Chondrocyte (in vitro differentiated cells): ENCODE measurements around the gene TRAPPC1. TPM values are rescaled to one million over a fixed set of nuclear protein-coding genes. Genes with fewer than 3 reads are reported as not detected.

ENCODE experiments used
- DNase-seq: peaks from one replicate; pipeline ENCODE4 v3.0.0; 2021; ENCODE audit warnings: mixed read lengths, low spot score
- H3K27ac Mint-ChIP-seq: one replicate; pipeline ENCODE4 v1.8.0; 2021; ENCODE audit warnings: mild to moderate bottlenecking, moderate library complexity, mixed read lengths; ENCODE audit not compliant: unreplicated experiment
- H3K27me3 Mint-ChIP-seq: 2 replicates; pipeline ENCODE4 v1.8.0; 2021; ENCODE audit warnings: low read depth, mixed read lengths
- H3K36me3 Mint-ChIP-seq: 2 replicates; pipeline ENCODE4 v1.8.0; 2021; ENCODE audit warnings: low read depth, mixed read lengths
- H3K4me1 Mint-ChIP-seq: 2 replicates; pipeline ENCODE4 v1.8.0; 2021; ENCODE audit warnings: low read depth, mild to moderate bottlenecking, mixed read lengths
- H3K4me3 Mint-ChIP-seq: one replicate; pipeline ENCODE4 v1.8.0; 2021; ENCODE audit warnings: mild to moderate bottlenecking, moderate library complexity, mixed read lengths; ENCODE audit not compliant: unreplicated experiment
- H3K9me3 Mint-ChIP-seq: 2 replicates; pipeline ENCODE4 v1.8.0; 2021; ENCODE audit warnings: low read depth, mixed read lengths
- CTCF ChIP-seq: fragments of 200-600 bp; sonication (generic); IDR thresholded peaks from 2 replicates; pipeline ENCODE4 v1.5.0; 2021; ENCODE audit warnings: antibody characterized with exemption, mild to moderate bottlenecking, moderate library complexity
- total RNA-seq: library from RNA; stranded (reverse); gene quantifications from 3 replicates; pipeline ENCODE4 v1.2.1, GENCODE V29; 2021

TRAPPC1 gene
- total RNA-seq, 1 donor from 2014 or later, result 135 TPM

- Mint-ChIP-seq H3K27ac (peak overlapping the region; percentile 27), H3K36me3 (peaks cover 70% of the 10 kb centered on the region), H3K4me1 (no peaks in the 10 kb centered on the region), H3K27me3 (no peaks in the 10 kb centered on the region), H3K9me3 (no peaks in the 10 kb centered on the region), H3K4me3 (no peak overlapping the region)
- TF ChIP-seq CTCF, result no peak
- no peak for DNase-seq
Measured at GRCh38 chr17:7903154-7904103, 28.3 kb downstream of the TRAPPC1 start.

- no peak for DNase-seq
- Mint-ChIP-seq H3K27me3 (no peaks in the 10 kb centered on the region), H3K36me3 (peaks cover 64% of the 10 kb centered on the region), H3K4me1 (no peaks in the 10 kb centered on the region), H3K4me3 (no peak overlapping the region), H3K27ac (peak overlapping the region; percentile 23), H3K9me3 (no peaks in the 10 kb centered on the region)
- TF ChIP-seq CTCF, result peak; percentile 67
Measured at GRCh38 chr17:7897773-7898172, 34.0 kb downstream of the TRAPPC1 start.

GRCh38 chr17:7897090-7897489 lies 34.7 kb downstream of the TRAPPC1 start:
- H3K27me3 Mint-ChIP-seq, result no peaks in the 10 kb centered on the region
- no peak for DNase-seq
- no peak for TF ChIP-seq CTCF
- peaks cover 60% of the 10 kb centered on the region for H3K36me3 Mint-ChIP-seq
- no peaks in the 10 kb centered on the region for H3K4me1 Mint-ChIP-seq
- H3K27ac Mint-ChIP-seq, result no peak overlapping the region
- H3K9me3 Mint-ChIP-seq, result no peaks in the 10 kb centered on the region
- H3K4me3 Mint-ChIP-seq, result no peak overlapping the region

DNA sequence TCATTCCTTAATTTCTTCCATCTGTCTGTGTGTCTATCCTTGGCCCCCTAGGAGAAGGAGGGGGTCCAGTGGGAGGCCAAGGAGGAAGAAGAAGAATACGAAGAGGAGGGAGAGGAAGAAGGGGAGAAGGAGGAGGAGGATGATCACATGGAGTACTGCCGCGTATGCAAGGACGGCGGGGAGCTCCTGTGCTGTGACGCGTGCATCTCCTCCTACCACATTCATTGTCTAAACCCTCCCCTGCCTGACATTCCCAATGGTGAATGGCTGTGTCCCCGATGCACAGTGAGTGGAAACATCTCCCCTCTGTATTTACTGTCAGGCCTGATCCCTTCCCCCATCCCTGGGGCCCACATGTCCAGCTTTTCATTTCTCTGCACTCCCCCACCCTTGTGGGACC lies 36.9 kb downstream of the TRAPPC1 start:
- no peaks in the 10 kb centered on the region for H3K9me3 Mint-ChIP-seq

DNA sequence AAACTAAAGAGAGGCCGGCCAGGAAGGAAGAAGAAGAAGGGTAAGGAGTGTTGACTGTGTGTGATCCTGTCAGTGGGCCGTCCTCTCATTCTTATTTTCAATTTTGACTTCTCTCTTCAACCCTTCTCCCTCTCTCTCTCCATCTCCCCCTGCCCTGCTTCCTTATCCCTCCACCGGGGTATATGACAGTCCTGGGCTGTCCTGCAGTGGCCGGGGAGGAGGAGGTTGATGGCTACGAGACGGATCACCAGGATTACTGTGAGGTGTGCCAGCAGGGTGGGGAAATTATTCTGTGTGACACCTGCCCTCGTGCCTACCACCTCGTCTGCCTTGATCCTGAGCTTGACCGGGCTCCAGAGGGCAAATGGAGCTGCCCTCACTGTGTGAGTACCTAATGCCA lies 37.5 kb downstream of the TRAPPC1 start:
- no peak overlapping the region for H3K27ac Mint-ChIP-seq
- DNase-seq, result no peak
- no peaks in the 10 kb centered on the region for H3K4me1 Mint-ChIP-seq
- no peak overlapping the region for H3K4me3 Mint-ChIP-seq
- TF ChIP-seq CTCF, result no peak
- H3K9me3 Mint-ChIP-seq, result no peaks in the 10 kb centered on the region
- peaks cover 48% of the 10 kb centered on the region for H3K36me3 Mint-ChIP-seq
- no peaks in the 10 kb centered on the region for H3K27me3 Mint-ChIP-seq

More for the DNA sequence above, 36.9 kb downstream of the TRAPPC1 start:
- TF ChIP-seq CTCF, result no peak
- H3K27ac Mint-ChIP-seq, result no peak overlapping the region
- H3K27me3 Mint-ChIP-seq, result no peaks in the 10 kb centered on the region
- H3K36me3 Mint-ChIP-seq, result peaks cover 53% of the 10 kb centered on the region
- H3K4me1 Mint-ChIP-seq, result no peaks in the 10 kb centered on the region
- no peak for DNase-seq
- H3K4me3 Mint-ChIP-seq, result no peak overlapping the region
